ENCODE results near the gene SGSM2. TPM values are rescaled to one million over a fixed set of nuclear protein-coding genes. Genes with fewer than 3 reads are reported as not detected.
A peak's percentile ranks its signal among the peaks of the same experiment; 100 is the strongest.

Gene SGSM2
- polyA plus RNA-seq, 3 donors = 3.0 to 130 (median 3.5) TPM

DNA sequence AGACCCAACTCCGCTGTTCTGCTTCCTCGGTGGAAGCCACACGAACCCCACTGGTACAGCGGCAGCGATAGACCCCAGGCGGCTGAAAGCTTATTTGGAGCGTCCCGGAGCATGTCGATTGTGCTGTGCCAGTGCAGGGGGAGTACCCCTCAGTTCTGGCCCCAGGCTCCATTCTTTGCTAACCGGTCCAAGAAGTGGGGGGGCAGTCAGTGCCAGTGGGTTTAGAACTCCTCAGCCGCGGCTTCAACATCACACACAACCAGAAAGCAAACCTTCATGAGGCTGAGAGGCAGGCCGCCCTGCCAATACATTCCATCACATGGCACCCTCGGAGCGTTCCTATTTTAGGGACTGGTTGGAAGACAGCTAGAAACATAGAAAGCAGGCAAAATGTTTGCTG lies 65.2 kb downstream of the SGSM2 start:
- H3K9me3 ChIP-seq (replicated peaks in 1 of 2; ENCODE audit: control insufficient read depth in 1 of 2, insufficient read depth in 1 of 2, low read length in 2 of 2) = no peaks in the 10 kb centered on the region
- peak overlapping the region; percentile 70 for H2AFZ ChIP-seq (ENCODE audit: insufficient read depth, low read depth, low read length, poor library complexity, severe bottlenecking)
- no peak for TF ChIP-seq CTCF (IDR thresholded peaks at IDR 0.05)
- H3K4me2 ChIP-seq (replicated peaks; ENCODE audit: extremely low read depth, low read length, poor library complexity, severe bottlenecking) = peak overlapping the region; percentile 97
- H3K79me2 ChIP-seq (ENCODE audit: insufficient read depth, low read length) = peaks cover 27% of the 10 kb centered on the region
- peaks cover 15 to 17% of the 10 kb centered on the region in 2 donors for H3K36me3 Mint-ChIP-seq
- no peak for DNase-seq
- peak overlapping the region; percentile 57 for H3K9ac ChIP-seq (ENCODE audit: insufficient read depth, low read length, poor library complexity, severe bottlenecking)
- peaks cover 0 to 9% (median 0%) of the 10 kb centered on the region in 3 donors for H3K27me3 Mint-ChIP-seq (ENCODE audit: low read depth in 3 of 3)
- H4K20me1 ChIP-seq (ENCODE audit: insufficient read depth, low read length) = peaks cover 12% of the 10 kb centered on the region
- H3K4me1 ChIP-seq (ENCODE audit: control insufficient read depth in 1 of 2, insufficient read depth in 2 of 2, low read length in 2 of 2) = peaks cover 57 to 67% of the 10 kb centered on the region in 2 donors
- intact Hi-C loops (cut with micrococcal nuclease) = loop anchor here in 1 of 2 donors (1.0 kb wide), 1 partner anchor 14 kb away; no protein-coding TSS in a partner anchor
- H3K27ac Mint-ChIP-seq = peak overlapping the region; percentile 89 to 100 (median 93)
- H3K4me1 Mint-ChIP-seq = peaks cover 65% of the 10 kb centered on the region
- H3K36me3 ChIP-seq (replicated peaks in 1 of 2; ENCODE audit: control insufficient read depth in 1 of 2, insufficient read depth in 2 of 2, low read length in 2 of 2) = no peaks in the 10 kb centered on the region
- H3K4me3 ChIP-seq (replicated peaks in 1 of 3; ENCODE audit: low read depth in 2 of 3, low read length in 3 of 3) = peak overlapping the region; percentile 52 to 82 (median 61)
- WGBS (ENCODE audit: insufficient coverage) = 10% methylated on average over 9 of the region's 15 CpGs
- H3K9me3 Mint-ChIP-seq = peaks cover 0 to 5% (median 0%) of the 10 kb centered on the region in 7 donors
- peak overlapping the region; percentile 82 to 90 for H3K4me3 Mint-ChIP-seq
- H3K27ac ChIP-seq (ENCODE audit: low read depth in 1 of 2, low read length in 2 of 2) = peak overlapping the region; percentile 63 to 89
- no peaks in the 10 kb centered on the region for H3K27me3 ChIP-seq (ENCODE audit: control insufficient read depth in 2 of 2, insufficient read depth in 2 of 2, low read length in 2 of 2)

- H2AFZ ChIP-seq (ENCODE audit: insufficient read depth, low read depth, low read length, poor library complexity, severe bottlenecking) = no peak overlapping the region
- Mint-ChIP-seq H3K9me3 (peaks cover 0 to 5% (median 0%) of the 10 kb centered on the region in 7 donors), H3K4me3 (peak overlapping the region in 1 of 2 donors; percentile 90), H3K4me1 (peaks cover 60% of the 10 kb centered on the region), H3K27me3 (ENCODE audit: low read depth in 3 of 3) (peaks cover 0 to 9% (median 0%) of the 10 kb centered on the region in 3 donors), H3K36me3 (peaks cover 13 to 15% of the 10 kb centered on the region in 2 donors), H3K27ac (peak overlapping the region in 4 of 7 donors; percentile 33 to 100 (median 75))
- H3K27ac ChIP-seq (ENCODE audit: low read depth in 1 of 2, low read length in 2 of 2) = peak overlapping the region in 1 of 2 donors; percentile 89
- H3K9me3 ChIP-seq (replicated peaks in 1 of 2; ENCODE audit: control insufficient read depth in 1 of 2, insufficient read depth in 1 of 2, low read length in 2 of 2) = no peaks in the 10 kb centered on the region
- peaks cover 22% of the 10 kb centered on the region for H3K79me2 ChIP-seq (ENCODE audit: insufficient read depth, low read length)
- DNase-seq = no peak
- peak overlapping the region; percentile 57 for H3K9ac ChIP-seq (ENCODE audit: insufficient read depth, low read length, poor library complexity, severe bottlenecking)
- 92% methylated on average over 3 of the region's 4 CpGs for WGBS (ENCODE audit: insufficient coverage)
- TF ChIP-seq CTCF (IDR thresholded peaks at IDR 0.05) = no peak
- peak overlapping the region in 1 of 3 experiments; percentile 82 for H3K4me3 ChIP-seq (replicated peaks in 1 of 3; ENCODE audit: low read depth in 2 of 3, low read length in 3 of 3)
- peak overlapping the region; percentile 97 for H3K4me2 ChIP-seq (replicated peaks; ENCODE audit: extremely low read depth, low read length, poor library complexity, severe bottlenecking)
- H3K36me3 ChIP-seq (replicated peaks in 1 of 2; ENCODE audit: control insufficient read depth in 1 of 2, insufficient read depth in 2 of 2, low read length in 2 of 2) = no peaks in the 10 kb centered on the region
- intact Hi-C loops (cut with micrococcal nuclease) = no loop called here
- peaks cover 7% of the 10 kb centered on the region for H4K20me1 ChIP-seq (ENCODE audit: insufficient read depth, low read length)
- H3K4me1 ChIP-seq (ENCODE audit: control insufficient read depth in 1 of 2, insufficient read depth in 2 of 2, low read length in 2 of 2) = peaks cover 52 to 62% of the 10 kb centered on the region in 2 donors
- H3K27me3 ChIP-seq (ENCODE audit: control insufficient read depth in 2 of 2, insufficient read depth in 2 of 2, low read length in 2 of 2) = no peaks in the 10 kb centered on the region
Measured at GRCh38 chr17:2403044-2403443, 65.7 kb downstream of the SGSM2 start.

Measured in CD14-positive monocyte (primary cell).